HEK293 (cell line): Measurements from ENCODE around the gene NAT14.

Experiments
- CTCF ChIA-PET: fragments of 350-600 bp; formaldehyde crosslinking; extraction: SDS; loops from one replicate; lab custom pipeline; 2021; ENCODE audit warnings: antibody characterized with exemption; lab: Yijun Ruan, JAX
- POLR2A ChIA-PET: fragments of 300-600 bp; formaldehyde crosslinking; extraction: SDS; loops from one replicate; lab custom pipeline; 2020; ENCODE audit warnings: antibody characterized with exemption, inconsistent platforms; lab: Yijun Ruan, JAX
- H3K27ac ChIP-seq: fragments of 200-500 bp; sonication (Bioruptor generic); 2 replicates; pipeline ENCODE4 v1.5.1; 2014; ENCODE audit warnings: low read depth, low read length, control low read depth, inconsistent platforms; ENCODE audit errors: extremely low read depth
- H3K36me3 ChIP-seq, 2 experiments: fragments of 200-500 bp in 1 of 2; sonication (Bioruptor generic) in 1 of 2; 1 replicate in 1 of 2; 2 replicates in 1 of 2; pipeline ENCODE4 v1.5.1; 2014 to 2017; ENCODE audit warnings: inconsistent platforms in 2 of 2, low read length in 2 of 2; ENCODE audit not compliant: control insufficient read depth in 2 of 2, insufficient read depth in 1 of 2
- H3K4me1 ChIP-seq: fragments of 200-500 bp; sonication (Bioruptor generic); 2 replicates; pipeline ENCODE4 v1.5.1; 2014; ENCODE audit warnings: mild to moderate bottlenecking, low read length, inconsistent platforms; ENCODE audit not compliant: control insufficient read depth, insufficient read depth
- H3K4me3 ChIP-seq: 2 replicates; pipeline ENCODE4 v1.5.1; 2011; ENCODE audit warnings: low read depth, mild to moderate bottlenecking, control low read depth, low read length, moderate library complexity
- H3K9me3 ChIP-seq: fragments of 200-500 bp; sonication (Bioruptor generic); 2 replicates; pipeline ENCODE4 v1.5.1; 2014; ENCODE audit warnings: low read depth, low read length, inconsistent platforms; ENCODE audit not compliant: control insufficient read depth, insufficient read depth
- KLF1 ChIP-seq: fragments of 450-650 bp; formaldehyde crosslinking; IDR thresholded peaks from 2 replicates; pipeline ENCODE4 v1.5.1; 2016; ENCODE audit warnings: missing biosample characterization, missing genetic modification characterization
- KLF7 ChIP-seq: fragments of 450-650 bp; formaldehyde crosslinking; IDR thresholded peaks from 2 replicates; pipeline ENCODE4 v1.5.1; 2016; ENCODE audit warnings: missing biosample characterization, missing genetic modification characterization, borderline replicate concordance
- KLF9 ChIP-seq: fragments of 450-650 bp; formaldehyde crosslinking; IDR thresholded peaks from 2 replicates; pipeline ENCODE4 v1.5.1; 2016; ENCODE audit warnings: missing biosample characterization, missing genetic modification characterization, low read depth
- PBX3 ChIP-seq: sonication (generic); formaldehyde crosslinking; IDR thresholded peaks from 2 replicates; pipeline ENCODE4 v1.8.1; 2022; ENCODE audit warnings: mild to moderate bottlenecking, moderate library complexity, missing genetic modification reagents
- PRDM1 ChIP-seq: fragments of 450-650 bp; formaldehyde crosslinking; IDR thresholded peaks from 2 replicates; pipeline ENCODE4; 2016; ENCODE audit warnings: missing biosample characterization, missing genetic modification characterization
- REST ChIP-seq: fragments of 450-650 bp; formaldehyde crosslinking; IDR thresholded peaks from 2 replicates; pipeline ENCODE4 v1.5.1; 2016; ENCODE audit warnings: missing biosample characterization, missing genetic modification characterization
- SCRT1 ChIP-seq: fragments of 450-650 bp; formaldehyde crosslinking; IDR thresholded peaks from 2 replicates; pipeline ENCODE4 v1.5.1; 2016; ENCODE audit warnings: missing biosample characterization, missing genetic modification characterization, borderline replicate concordance
- SCRT2 ChIP-seq: fragments of 450-650 bp; formaldehyde crosslinking; IDR thresholded peaks from 2 replicates; pipeline ENCODE4 v1.5.1; 2016; ENCODE audit warnings: missing biosample characterization, missing genetic modification characterization
- SP2 ChIP-seq: fragments of 450-650 bp; formaldehyde crosslinking; IDR thresholded peaks from 2 replicates; pipeline ENCODE4 v1.5.1; 2016; ENCODE audit warnings: missing biosample characterization, missing genetic modification characterization
- ZNF138 ChIP-seq: fragments of 450-650 bp; formaldehyde crosslinking; IDR thresholded peaks from 2 replicates; pipeline ENCODE4 v1.5.1; 2016; ENCODE audit warnings: missing biosample characterization, missing genetic modification characterization, borderline replicate concordance
- ZNF157 ChIP-seq: fragments of 450-650 bp; formaldehyde crosslinking; IDR thresholded peaks from 2 replicates; pipeline ENCODE4 v1.5.1; 2016; ENCODE audit warnings: missing biosample characterization, missing genetic modification characterization
- ZNF211 ChIP-seq: fragments of 450-650 bp; formaldehyde crosslinking; IDR thresholded peaks from 2 replicates; pipeline ENCODE4 v1.5.1; 2016; ENCODE audit warnings: low read depth, missing biosample characterization, missing genetic modification characterization
- ZNF335 ChIP-seq: fragments of 450-650 bp; formaldehyde crosslinking; conservative IDR thresholded peaks from 2 replicates; pipeline ENCODE4 v1.5.1; 2016; ENCODE audit warnings: missing biosample characterization, missing genetic modification characterization
- ZNF366 ChIP-seq: fragments of 450-650 bp; formaldehyde crosslinking; conservative IDR thresholded peaks from 2 replicates; pipeline ENCODE4 v1.5.1; 2016; ENCODE audit warnings: missing biosample characterization, missing genetic modification characterization
- ZNF449 ChIP-seq: fragments of 450-650 bp; formaldehyde crosslinking; IDR thresholded peaks from 2 replicates; pipeline ENCODE4 v1.5.1; 2017; ENCODE audit warnings: missing biosample characterization, mild to moderate bottlenecking, missing genetic modification characterization, moderate library complexity
- ZNF48 ChIP-seq: fragments of 450-650 bp; formaldehyde crosslinking; IDR thresholded peaks from 2 replicates; pipeline ENCODE4 v1.5.1; 2016; ENCODE audit warnings: missing biosample characterization, missing genetic modification characterization
- ZNF544 ChIP-seq: fragments of 450-650 bp; formaldehyde crosslinking; IDR thresholded peaks from 2 replicates; pipeline ENCODE4 v1.5.0; 2017; ENCODE audit warnings: missing biosample characterization, missing genetic modification characterization
- ZNF600 ChIP-seq: fragments of 450-650 bp; formaldehyde crosslinking; IDR thresholded peaks from 2 replicates; pipeline ENCODE4 v1.5.1; 2016; ENCODE audit warnings: missing biosample characterization, missing genetic modification characterization
- ZNF623 ChIP-seq: fragments of 450-650 bp; formaldehyde crosslinking; IDR thresholded peaks from 2 replicates; pipeline ENCODE4 v1.5.1; 2016; ENCODE audit warnings: missing biosample characterization, missing genetic modification characterization
- ZNF629 ChIP-seq: fragments of 450-650 bp; formaldehyde crosslinking; IDR thresholded peaks from 2 replicates; pipeline ENCODE4 v1.5.1; 2017; ENCODE audit warnings: missing biosample characterization, missing genetic modification characterization
- ZNF658 ChIP-seq: fragments of 450-650 bp; formaldehyde crosslinking; IDR thresholded peaks from 2 replicates; pipeline ENCODE4; 2016; ENCODE audit warnings: missing biosample characterization, missing genetic modification characterization
- ZNF776 ChIP-seq: fragments of 450-650 bp; formaldehyde crosslinking; IDR thresholded peaks from 2 replicates; pipeline ENCODE4 v1.5.0; 2017; ENCODE audit warnings: missing biosample characterization, missing genetic modification characterization, borderline replicate concordance
- TF ChIP-seq, protein P1 (sequence below): fragments of 450-650 bp; formaldehyde crosslinking; IDR thresholded peaks from 2 replicates; pipeline ENCODE4 v1.5.1; 2016; ENCODE audit warnings: missing biosample characterization, missing genetic modification characterization, borderline replicate concordance

NAT14 gene

DNA sequence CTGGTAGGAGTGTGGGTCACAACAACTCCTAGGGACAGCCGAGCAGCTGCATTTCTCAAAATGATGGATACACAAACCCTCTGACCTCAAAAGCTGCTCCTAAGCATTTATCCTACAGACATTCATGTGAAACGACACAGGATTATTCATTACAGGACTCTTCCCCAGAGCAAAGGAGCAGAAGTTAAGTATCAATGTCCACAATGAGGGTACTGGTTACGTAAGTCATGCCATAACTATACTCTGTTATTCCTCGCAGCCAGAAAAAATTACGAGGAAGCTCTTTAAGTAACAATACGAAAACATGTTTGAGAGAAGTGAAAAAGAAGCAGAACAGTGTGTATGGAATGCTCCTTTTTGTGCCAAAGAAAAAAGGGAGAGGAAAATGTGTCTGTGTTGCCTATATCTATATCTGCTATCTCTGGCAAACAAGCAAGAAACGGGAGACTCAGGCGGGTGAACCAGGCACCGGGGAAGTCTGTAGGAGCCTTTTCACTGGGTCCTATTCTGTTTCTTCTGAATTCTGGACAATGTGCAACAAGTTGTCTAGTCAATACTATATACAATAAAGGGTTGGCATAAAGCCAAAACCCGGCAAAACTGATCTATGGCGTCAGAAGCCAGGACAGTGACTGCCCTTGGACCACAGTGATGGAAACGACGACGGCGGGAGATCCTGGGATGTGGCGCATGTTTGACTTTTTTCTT, 24.9 kb upstream of the NAT14 start:
- POLR2A ChIA-PET = interaction anchor here (0.6 to 1.1 kb wide), 3 partner anchors 50 to 166 kb away, joined by 3 to 7 read pairs (median 3); partner anchors contain the start of gene UBE2S
- Histone ChIP-seq H3K9me3 (no peaks in the 10 kb centered on the region), H3K4me1 (peaks cover 12% of the 10 kb centered on the region), H3K27ac (no peak overlapping the region; the same call in 1 of the 2 replicates), H3K36me3 (no peaks in the 10 kb centered on the region), H3K4me3 (no peak overlapping the region)
- CTCF ChIA-PET = interaction anchor here (0.6 to 2.3 kb wide), 9 partner anchors 8 to 319 kb away, joined by 3 to 24 read pairs (median 4); no protein-coding TSS in a partner anchor
- TF ChIP-seq SCRT1 (tag by site-specific recombination) = 0 out of 2 replicates have a peak, but pooled peaks have one; percentile 32
- no peak for TF ChIP-seq PBX3 (CRISPR knock-in tag)
- TF ChIP-seq ZNF600 (tag by site-specific recombination) = 0 out of 2 replicates have a peak, but pooled peaks have one; percentile 29
- no peak for TF ChIP-seq ZNF138
- 0 out of 2 replicates have a peak, but pooled peaks have one; percentile 31 for TF ChIP-seq ZNF629 (tag by site-specific recombination)
- no peak for TF ChIP-seq ZNF544
- TF ChIP-seq ZNF776 (tag by site-specific recombination) = no peak
- TF ChIP-seq ZNF335 (tag by site-specific recombination) = peak; percentile 56
- TF ChIP-seq, protein P1, sequence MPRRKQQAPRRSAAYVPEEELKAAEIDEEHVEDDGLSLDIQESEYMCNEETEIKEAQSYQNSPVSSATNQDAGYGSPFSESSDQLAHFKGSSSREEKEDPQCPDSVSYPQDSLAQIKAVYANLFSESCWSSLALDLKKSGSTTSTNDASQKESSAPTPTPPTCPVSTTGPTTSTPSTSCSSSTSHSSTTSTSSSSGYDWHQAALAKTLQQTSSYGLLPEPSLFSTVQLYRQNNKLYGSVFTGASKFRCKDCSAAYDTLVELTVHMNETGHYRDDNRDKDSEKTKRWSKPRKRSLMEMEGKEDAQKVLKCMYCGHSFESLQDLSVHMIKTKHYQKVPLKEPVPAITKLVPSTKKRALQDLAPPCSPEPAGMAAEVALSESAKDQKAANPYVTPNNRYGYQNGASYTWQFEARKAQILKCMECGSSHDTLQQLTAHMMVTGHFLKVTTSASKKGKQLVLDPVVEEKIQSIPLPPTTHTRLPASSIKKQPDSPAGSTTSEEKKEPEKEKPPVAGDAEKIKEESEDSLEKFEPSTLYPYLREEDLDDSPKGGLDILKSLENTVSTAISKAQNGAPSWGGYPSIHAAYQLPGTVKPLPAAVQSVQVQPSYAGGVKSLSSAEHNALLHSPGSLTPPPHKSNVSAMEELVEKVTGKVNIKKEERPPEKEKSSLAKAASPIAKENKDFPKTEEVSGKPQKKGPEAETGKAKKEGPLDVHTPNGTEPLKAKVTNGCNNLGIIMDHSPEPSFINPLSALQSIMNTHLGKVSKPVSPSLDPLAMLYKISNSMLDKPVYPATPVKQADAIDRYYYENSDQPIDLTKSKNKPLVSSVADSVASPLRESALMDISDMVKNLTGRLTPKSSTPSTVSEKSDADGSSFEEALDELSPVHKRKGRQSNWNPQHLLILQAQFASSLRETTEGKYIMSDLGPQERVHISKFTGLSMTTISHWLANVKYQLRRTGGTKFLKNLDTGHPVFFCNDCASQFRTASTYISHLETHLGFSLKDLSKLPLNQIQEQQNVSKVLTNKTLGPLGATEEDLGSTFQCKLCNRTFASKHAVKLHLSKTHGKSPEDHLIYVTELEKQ (tag by site-specific recombination) = no peak
- TF ChIP-seq SCRT2 (tag by site-specific recombination) = peak; percentile 85
- no peak for TF ChIP-seq REST

DNA sequence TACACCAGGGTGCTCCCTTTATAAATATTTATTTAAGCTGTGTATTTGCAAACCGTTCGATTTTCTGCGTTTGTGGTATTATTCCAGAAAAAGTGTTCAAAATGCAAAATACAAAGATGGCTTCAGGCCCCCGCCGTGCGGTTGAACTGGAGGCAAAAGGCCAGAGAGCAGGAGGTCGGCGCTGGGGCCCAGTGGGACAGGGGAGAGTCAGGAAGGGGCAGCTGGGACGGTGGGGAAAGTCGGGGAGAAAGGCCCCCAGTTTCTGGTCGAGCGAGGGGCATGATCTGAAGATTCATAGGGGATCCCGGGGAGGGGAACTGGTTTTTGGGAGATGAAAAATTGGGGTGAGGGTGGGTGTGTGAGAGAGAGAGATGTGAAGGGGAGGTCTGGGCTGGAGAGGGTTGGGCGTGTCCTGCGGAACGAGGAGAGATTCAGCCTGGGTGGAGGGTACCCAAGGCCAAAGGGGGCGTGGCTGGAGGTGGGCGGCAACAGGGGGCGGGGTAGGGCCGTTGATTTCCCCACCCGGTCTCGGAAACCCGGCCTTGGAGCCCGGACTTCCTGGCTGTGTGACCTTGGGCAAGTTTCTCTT, 24.2 kb upstream of the NAT14 start:
- ChIA-PET CTCF (interaction anchor here (0.7 to 1.9 kb wide), 6 partner anchors 23 to 319 kb away, joined by 3 to 8 read pairs (median 4); no protein-coding TSS in a partner anchor), POLR2A (interaction anchor here (1.7 kb wide), 1 partner anchor 25 kb away, joined by 19 read pairs; the partner anchor contains the start of gene NAT14)
- Histone ChIP-seq H3K9me3 (no peaks in the 10 kb centered on the region), H3K36me3 (no peaks in the 10 kb centered on the region), H3K4me1 (peaks cover 12% of the 10 kb centered on the region), H3K27ac (peak overlapping the region; percentile 56; the same call in 1 of the 2 replicates), H3K4me3 (peak overlapping the region; percentile 85)
- peak; percentile 76; the same call in 1 of the 2 replicates for TF ChIP-seq ZNF449 (tag by site-specific recombination)
- TF ChIP-seq ZNF658 (tag by site-specific recombination) = no peak
- peak; percentile 55 for TF ChIP-seq SP2 (tag by site-specific recombination)
- no peak for TF ChIP-seq ZNF48 (tag by site-specific recombination)
- TF ChIP-seq SCRT2 (tag by site-specific recombination) = peak; percentile 1; the same call in 1 of the 2 replicates
- TF ChIP-seq ZNF623 (tag by site-specific recombination) = 0 out of 2 replicates have a peak, but pooled peaks have one; percentile 3
- no peak for TF ChIP-seq ZNF157 (tag by site-specific recombination)
- TF ChIP-seq PRDM1 (tag by site-specific recombination) = peak; percentile 85
- no peak for TF ChIP-seq ZNF211 (tag by site-specific recombination)
- TF ChIP-seq ZNF366 (tag by site-specific recombination) = 0 out of 2 replicates have a peak, but pooled peaks have one; percentile 27
- TF ChIP-seq ZNF544 = no peak
- peak; percentile 67; the same call in 1 of the 2 replicates for TF ChIP-seq KLF1
- peak; percentile 97 for TF ChIP-seq KLF9 (tag by site-specific recombination)
- TF ChIP-seq KLF7 (tag by site-specific recombination) = peak; percentile 46; the same call in 1 of the 2 replicates
